ENCODE data around the gene IL34.

- TF ChIP-seq, protein P1, sequence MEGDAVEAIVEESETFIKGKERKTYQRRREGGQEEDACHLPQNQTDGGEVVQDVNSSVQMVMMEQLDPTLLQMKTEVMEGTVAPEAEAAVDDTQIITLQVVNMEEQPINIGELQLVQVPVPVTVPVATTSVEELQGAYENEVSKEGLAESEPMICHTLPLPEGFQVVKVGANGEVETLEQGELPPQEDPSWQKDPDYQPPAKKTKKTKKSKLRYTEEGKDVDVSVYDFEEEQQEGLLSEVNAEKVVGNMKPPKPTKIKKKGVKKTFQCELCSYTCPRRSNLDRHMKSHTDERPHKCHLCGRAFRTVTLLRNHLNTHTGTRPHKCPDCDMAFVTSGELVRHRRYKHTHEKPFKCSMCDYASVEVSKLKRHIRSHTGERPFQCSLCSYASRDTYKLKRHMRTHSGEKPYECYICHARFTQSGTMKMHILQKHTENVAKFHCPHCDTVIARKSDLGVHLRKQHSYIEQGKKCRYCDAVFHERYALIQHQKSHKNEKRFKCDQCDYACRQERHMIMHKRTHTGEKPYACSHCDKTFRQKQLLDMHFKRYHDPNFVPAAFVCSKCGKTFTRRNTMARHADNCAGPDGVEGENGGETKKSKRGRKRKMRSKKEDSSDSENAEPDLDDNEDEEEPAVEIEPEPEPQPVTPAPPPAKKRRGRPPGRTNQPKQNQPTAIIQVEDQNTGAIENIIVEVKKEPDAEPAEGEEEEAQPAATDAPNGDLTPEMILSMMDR (IDR thresholded peaks at IDR 0.05) = no peak
- no peak for TF ChIP-seq POLR2AphosphoS5 (IDR thresholded peaks at IDR 0.05)
Observed at GRCh38 chr16:70661534-70661917, 15.2 kb downstream of the IL34 start.

Data from transverse colon (tissue), 4 donors.